ENCODE measurements around the gene BTG1. TPM values are rescaled to one million over a fixed set of nuclear protein-coding genes. Genes with fewer than 3 reads are reported as not detected.
A peak's percentile ranks its signal among the peaks of the same experiment; 100 is the strongest.

The BTG1 gene
- total RNA-seq, 1 donor: 5.6 TPM

- TF ChIP-seq CTCF (IDR thresholded peaks at IDR 0.05; ENCODE audit: insufficient read depth, low read depth, low read length): no peak
- no peak for DNase-seq (ENCODE audit: low read depth)
- H3K4me3 ChIP-seq (ENCODE audit: low read depth, low read length): no peak overlapping the region
Measured at GRCh38 chr12:92156139-92156538, 10.5 kb upstream of the BTG1 start.

- no peak overlapping the region for H3K4me3 ChIP-seq (ENCODE audit: low read depth, low read length)
- DNase-seq (ENCODE audit: low read depth): peak; percentile 67
- TF ChIP-seq CTCF (IDR thresholded peaks at IDR 0.05; ENCODE audit: insufficient read depth, low read depth, low read length): no peak
Measured at GRCh38 chr12:92155733-92156132, 10.1 kb upstream of the BTG1 start.

DNA sequence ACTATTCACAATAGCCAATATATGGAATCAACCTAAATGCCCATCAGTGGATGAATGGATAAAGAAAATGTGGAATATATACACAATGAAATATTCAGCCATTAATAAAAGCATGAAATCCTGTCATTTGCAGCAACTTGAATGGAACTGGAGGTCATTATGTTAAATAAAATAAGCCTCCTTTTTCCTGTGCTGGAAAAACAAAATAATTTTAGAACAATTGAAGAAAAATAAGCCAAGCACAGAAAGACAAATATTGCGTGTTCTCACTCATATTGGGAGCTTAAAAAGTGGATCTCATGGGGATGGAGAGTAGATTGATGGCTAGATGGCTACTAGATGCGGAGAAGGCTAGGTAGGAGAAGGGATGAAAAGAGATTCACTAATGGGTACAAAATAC is 6.3 kb upstream of the BTG1 start:
- TF ChIP-seq CTCF (IDR thresholded peaks at IDR 0.05; ENCODE audit: insufficient read depth, low read depth, low read length): no peak
- no peak overlapping the region for H3K4me3 ChIP-seq (ENCODE audit: low read depth, low read length)
- no peak for DNase-seq (ENCODE audit: low read depth)

- no peak for TF ChIP-seq CTCF (IDR thresholded peaks at IDR 0.05; ENCODE audit: insufficient read depth, low read depth, low read length)
- no peak for DNase-seq (ENCODE audit: low read depth)
- no peak overlapping the region for H3K4me3 ChIP-seq (ENCODE audit: low read depth, low read length)
Measured at GRCh38 chr12:92149563-92149962, 3.9 kb upstream of the BTG1 start.

- DNase-seq (ENCODE audit: low read depth): no peak
- no peak for TF ChIP-seq CTCF (IDR thresholded peaks at IDR 0.05; ENCODE audit: insufficient read depth, low read depth, low read length)
- peak overlapping the region; percentile 5 for H3K4me3 ChIP-seq (ENCODE audit: low read depth, low read length)
Measured at GRCh38 chr12:92147491-92147890, 1.8 kb upstream of the BTG1 start.

GRCh38 chr12:92146497-92147224 is 1.0 kb upstream of the BTG1 start:
- DNase-seq (ENCODE audit: low read depth): no peak
- H3K4me3 ChIP-seq (ENCODE audit: low read depth, low read length): peak overlapping the region; percentile 68
- no peak for TF ChIP-seq CTCF (IDR thresholded peaks at IDR 0.05; ENCODE audit: insufficient read depth, low read depth, low read length)

DNA sequence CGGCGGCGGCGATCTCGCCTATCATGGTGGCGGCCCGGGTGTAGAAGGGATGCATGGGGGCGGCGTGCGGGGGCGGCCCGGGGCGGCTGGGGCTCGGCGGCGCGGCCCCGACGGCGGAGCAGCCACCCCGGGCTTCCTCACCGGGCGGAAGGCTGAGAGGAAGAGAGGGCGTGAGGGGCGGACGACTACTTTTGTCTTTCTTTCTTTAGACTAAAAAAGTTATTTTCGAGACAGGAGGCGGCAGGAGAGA is 240 bp downstream of the BTG1 start:
- no peak for TF ChIP-seq CTCF (IDR thresholded peaks at IDR 0.05; ENCODE audit: insufficient read depth, low read depth, low read length)
- H3K4me3 ChIP-seq (ENCODE audit: low read depth, low read length): peak overlapping the region; percentile 92
- no peak for DNase-seq (ENCODE audit: low read depth)
